ENCODE data around the gene ZNF326.
"Not testable (repeated sequence)": the region's sequence is repeated elsewhere in the genome, so short reads cannot be mapped to it uniquely, and the experiment has no call there.

ZNF326 gene

GRCh38 chr1:89997152-89997551 lies 2.2 kb downstream of the ZNF326 start:
- not testable (repeated sequence) for DNase-seq (ENCODE audit: low read depth)

- no peak for DNase-seq (ENCODE audit: low read depth)
Observed at GRCh38 chr1:89998306-89998705, 3.4 kb downstream of the ZNF326 start.

- DNase-seq (ENCODE audit: low read depth), result no peak
Observed at GRCh38 chr1:89999208-89999607, 4.3 kb downstream of the ZNF326 start.

GRCh38 chr1:89999628-90000027 lies 4.7 kb downstream of the ZNF326 start:
- no peak for DNase-seq (ENCODE audit: low read depth)

GRCh38 chr1:90000934-90001676 lies 6.2 kb downstream of the ZNF326 start:
- no peak for DNase-seq (ENCODE audit: low read depth)

GRCh38 chr1:90007979-90008404 lies 13.1 kb downstream of the ZNF326 start:
- no peak for DNase-seq (ENCODE audit: low read depth)

GRCh38 chr1:90012300-90012699 lies 17.4 kb downstream of the ZNF326 start:
- DNase-seq (ENCODE audit: low read depth), result no peak

GRCh38 chr1:90023691-90024090 lies 28.8 kb downstream of the ZNF326 start:
- no peak for DNase-seq (ENCODE audit: low read depth)

GRCh38 chr1:90027281-90027680 lies 32.4 kb downstream of the ZNF326 start:
- DNase-seq (ENCODE audit: low read depth), result no peak

GRCh38 chr1:90039652-90040051 lies 44.7 kb downstream of the ZNF326 start:
- DNase-seq (ENCODE audit: low read depth), result no peak

GRCh38 chr1:90043586-90043985 lies 48.7 kb downstream of the ZNF326 start:
- no peak for DNase-seq (ENCODE audit: low read depth)

GRCh38 chr1:90044346-90044745 lies 49.4 kb downstream of the ZNF326 start:
- no peak for DNase-seq (ENCODE audit: low read depth)

GRCh38 chr1:90045853-90046563 lies 51.1 kb downstream of the ZNF326 start:
- DNase-seq (ENCODE audit: low read depth), result no peak

GRCh38 chr1:90046635-90047034 lies 51.7 kb downstream of the ZNF326 start:
- DNase-seq (ENCODE audit: low read depth), result no peak

GRCh38 chr1:90048043-90048442 lies 53.1 kb downstream of the ZNF326 start:
- DNase-seq (ENCODE audit: low read depth), result no peak

GRCh38 chr1:90062700-90063643 lies 68.1 kb downstream of the ZNF326 start:
- not testable (repeated sequence) for DNase-seq (ENCODE audit: low read depth)

GRCh38 chr1:90064109-90064508 lies 69.2 kb downstream of the ZNF326 start:
- not testable (repeated sequence) for DNase-seq (ENCODE audit: low read depth)

GRCh38 chr1:90067194-90067931 lies 72.5 kb downstream of the ZNF326 start:
- no peak for DNase-seq (ENCODE audit: low read depth)

GRCh38 chr1:90068611-90069280 lies 73.8 kb downstream of the ZNF326 start:
- no peak for DNase-seq (ENCODE audit: low read depth)

GRCh38 chr1:90074137-90074536 lies 79.2 kb downstream of the ZNF326 start:
- no peak for DNase-seq (ENCODE audit: low read depth)

GRCh38 chr1:90074566-90074965 lies 79.7 kb downstream of the ZNF326 start:
- DNase-seq (ENCODE audit: low read depth), result no peak

All from T-helper 22 cell (primary cell).